Stimulated activated CD8-positive, alpha-beta memory T cell treated with anti-CD3 and anti-CD28 coated beads, Interleukin-7, amount 100 ng/mL, for 48 hours (primary cell): ENCODE results near the gene FARS2.
"Not testable (repeated sequence)": the region's sequence is repeated elsewhere in the genome, so short reads cannot be mapped to it uniquely, and the experiment has no call there.

Experiments
- DNase-seq, 2 donors: peaks; one replicate each; pipeline ENCODE4 v3.0.0-alpha.2; 2020; ENCODE audit warnings: low read depth in 1 of 2; ENCODE audit errors: extremely low read depth in 1 of 2

The FARS2 gene

GRCh38 chr6:5771759-5772390 is 510.6 kb downstream of the FARS2 start:
- no peak for DNase-seq

GRCh38 chr6:5772408-5773120 is 511.3 kb downstream of the FARS2 start:
- DNase-seq, result no peak

- no peak for DNase-seq
Observed at GRCh38 chr6:5776104-5776503, 514.8 kb downstream of the FARS2 start.

- DNase-seq, result no peak
Observed at GRCh38 chr6:5776706-5777390, 515.5 kb downstream of the FARS2 start.

DNA sequence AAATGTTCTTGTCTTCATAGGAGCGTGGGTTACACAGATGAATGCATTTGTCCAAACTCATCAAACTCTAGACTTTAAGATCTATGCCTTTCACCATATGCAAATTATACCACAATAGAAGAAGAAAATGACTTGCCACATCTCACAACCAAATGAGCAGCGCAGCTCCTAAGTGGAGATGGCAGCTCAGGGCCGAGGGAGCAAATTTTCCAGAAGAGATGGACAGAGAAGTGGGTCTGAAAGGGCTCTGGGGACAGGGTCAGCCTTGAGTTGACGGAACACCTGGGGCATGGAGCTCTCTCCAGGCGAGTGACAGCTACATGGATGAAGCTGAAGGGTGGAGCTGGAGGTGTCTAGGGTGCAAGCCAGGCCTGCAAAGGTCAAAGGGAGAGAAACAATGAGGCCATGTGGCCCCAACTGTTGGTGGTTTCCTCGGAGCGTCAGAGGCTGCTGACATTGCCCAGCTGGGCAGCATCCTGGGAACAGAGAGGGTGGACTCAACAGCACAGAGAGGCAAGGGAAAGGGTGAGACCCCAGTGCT is 517.1 kb downstream of the FARS2 start:
- no peak for DNase-seq

DNA sequence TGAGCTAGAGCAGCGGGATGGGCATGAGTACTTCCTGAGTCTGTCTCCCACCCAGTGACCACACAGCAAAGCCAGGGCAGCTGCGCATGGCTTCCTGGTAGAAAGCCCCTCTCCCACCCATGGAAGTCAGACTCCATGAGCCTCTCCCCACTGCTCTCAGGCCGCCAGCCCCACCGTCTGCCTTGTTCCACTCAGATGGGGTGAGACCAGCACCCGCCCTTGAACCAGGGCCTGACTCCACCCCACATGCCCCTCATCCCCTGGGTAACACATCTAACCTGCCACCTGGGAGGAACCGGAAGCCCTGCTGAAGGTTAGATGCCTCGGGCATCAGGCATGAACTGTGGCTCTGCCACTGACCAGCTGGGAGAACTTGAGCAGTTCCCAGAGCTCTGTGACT is 517.6 kb downstream of the FARS2 start:
- DNase-seq, result no peak

DNA sequence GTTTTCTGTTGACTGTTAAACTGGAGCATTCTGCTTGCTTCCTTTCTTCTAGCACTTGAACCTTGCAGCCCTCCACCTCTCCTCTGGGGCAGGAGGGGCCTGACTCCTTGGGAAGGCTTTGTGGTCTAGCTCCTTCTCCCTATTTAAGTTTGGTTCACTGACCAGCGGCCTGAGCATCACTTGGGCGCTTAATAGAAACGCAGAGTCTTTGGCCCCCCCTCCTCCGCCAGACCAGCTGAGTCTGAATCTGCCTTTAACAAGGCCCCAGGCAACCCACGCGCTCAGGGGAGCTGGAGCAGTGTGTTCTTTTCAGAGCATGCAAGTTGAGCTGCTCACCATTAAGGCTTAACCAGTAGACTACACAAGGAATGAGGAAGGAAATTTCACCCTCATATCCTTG is 519.7 kb downstream of the FARS2 start:
- no peak for DNase-seq

- DNase-seq, result no peak
Observed at GRCh38 chr6:5781966-5782556, 520.7 kb downstream of the FARS2 start.

GRCh38 chr6:5782783-5783547 is 521.7 kb downstream of the FARS2 start:
- no peak for DNase-seq

GRCh38 chr6:5783584-5784089 is 522.3 kb downstream of the FARS2 start:
- no peak for DNase-seq

GRCh38 chr6:5785249-5785648 is 523.9 kb downstream of the FARS2 start:
- no peak for DNase-seq

- no peak for DNase-seq
Observed at GRCh38 chr6:5786321-5786968, 525.1 kb downstream of the FARS2 start.

- DNase-seq, result no peak
Observed at GRCh38 chr6:5786969-5787720, 525.8 kb downstream of the FARS2 start.

GRCh38 chr6:5789426-5789825 is 528.1 kb downstream of the FARS2 start:
- DNase-seq, result not testable (repeated sequence)

GRCh38 chr6:5796555-5796954 is 535.2 kb downstream of the FARS2 start:
- not testable (repeated sequence) for DNase-seq

DNA sequence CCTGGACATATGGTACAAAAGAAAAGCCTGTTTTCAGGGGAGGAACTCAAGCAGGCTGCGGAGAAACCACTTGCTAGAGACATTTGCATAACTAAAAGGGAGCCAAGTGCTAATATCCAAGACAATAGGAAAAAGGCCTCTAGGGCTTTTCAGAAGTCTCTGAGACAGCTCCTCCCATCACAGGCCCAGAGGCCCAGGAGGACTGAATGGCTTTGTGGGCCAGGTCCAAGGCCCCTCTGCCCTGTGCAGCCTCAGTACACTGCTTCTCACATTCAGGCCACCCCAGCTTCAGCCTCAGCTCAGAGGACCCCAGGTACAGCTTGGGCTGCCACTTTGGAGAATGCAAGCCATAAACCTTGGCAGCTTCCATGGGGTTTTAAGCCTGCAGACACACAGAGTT is 545.1 kb downstream of the FARS2 start:
- DNase-seq, result not testable (repeated sequence)

- DNase-seq, result no peak
Observed at GRCh38 chr6:5809450-5809849, 548.1 kb downstream of the FARS2 start.

GRCh38 chr6:5811997-5812396 is 550.7 kb downstream of the FARS2 start:
- no peak for DNase-seq

GRCh38 chr6:5813625-5814027 is 552.3 kb downstream of the FARS2 start:
- DNase-seq, result no peak
